ENCODE results near the gene ACSM6.
A peak's percentile ranks its signal among the peaks of the same experiment; 100 is the strongest.
"Not testable (repeated sequence)": the region's sequence is repeated elsewhere in the genome, so short reads cannot be mapped to it uniquely, and the experiment has no call there.

The ACSM6 gene, protein sequence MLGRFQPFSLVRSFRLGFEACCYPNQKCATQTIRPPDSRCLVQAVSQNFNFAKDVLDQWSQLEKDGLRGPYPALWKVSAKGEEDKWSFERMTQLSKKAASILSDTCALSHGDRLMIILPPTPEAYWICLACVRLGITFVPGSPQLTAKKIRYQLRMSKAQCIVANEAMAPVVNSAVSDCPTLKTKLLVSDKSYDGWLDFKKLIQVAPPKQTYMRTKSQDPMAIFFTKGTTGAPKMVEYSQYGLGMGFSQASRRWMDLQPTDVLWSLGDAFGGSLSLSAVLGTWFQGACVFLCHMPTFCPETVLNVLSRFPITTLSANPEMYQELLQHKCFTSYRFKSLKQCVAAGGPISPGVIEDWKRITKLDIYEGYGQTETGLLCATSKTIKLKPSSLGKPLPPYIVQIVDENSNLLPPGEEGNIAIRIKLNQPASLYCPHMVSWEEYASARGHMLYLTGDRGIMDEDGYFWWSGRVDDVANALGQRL

DNA sequence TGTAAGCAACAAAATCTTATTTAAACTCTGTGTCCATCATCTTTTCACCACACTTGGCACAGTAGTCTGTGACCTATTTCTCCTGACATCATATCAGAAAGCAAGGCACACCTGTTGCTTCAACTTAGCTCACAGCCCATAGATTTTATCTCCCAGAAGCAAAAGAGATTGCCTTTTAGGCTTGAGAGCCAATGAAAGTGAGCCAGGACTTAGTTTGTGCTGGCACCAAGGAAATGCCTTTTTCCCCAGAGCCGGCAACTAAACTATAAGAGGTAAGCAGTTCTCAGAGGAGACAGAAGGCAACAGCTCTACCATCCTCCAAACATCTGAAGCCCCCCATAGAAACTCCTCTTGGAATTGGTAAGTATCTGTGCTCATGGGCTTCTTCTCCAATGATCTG, at the start of gene ACSM6:
ACSM6 (plus strand) TSS at position 295 of the 400 bp plus-strand sequence. CDS start 248 bp downstream, outside the sequence.
- DNase-seq (ENCODE audit: low read depth), result no peak

DNA sequence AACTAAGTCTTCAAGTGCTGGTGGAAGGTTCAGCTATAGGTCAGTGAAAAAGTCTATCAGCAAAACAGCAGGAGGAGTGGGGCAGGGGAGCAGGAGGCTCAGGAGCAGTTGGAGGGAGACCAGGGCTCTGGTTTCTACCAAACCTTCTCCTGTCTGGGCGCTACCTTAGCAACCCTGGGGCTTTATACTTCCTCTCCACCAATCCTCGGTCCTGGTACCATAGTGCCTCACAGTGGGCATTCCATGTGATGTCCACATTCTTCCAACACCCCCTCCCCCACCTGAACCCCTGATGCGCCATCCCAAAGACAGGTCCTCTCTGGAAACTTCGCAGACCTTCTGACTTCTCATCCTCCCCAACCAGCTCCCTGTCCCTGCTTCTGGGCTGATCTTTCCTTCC, 25.3 kb upstream of the ACSM6 start:
- no peak for DNase-seq (ENCODE audit: low read depth)

- no peak for DNase-seq (ENCODE audit: low read depth)
Observed at GRCh38 chr10:95169522-95169921, 24.5 kb upstream of the ACSM6 start.

DNA sequence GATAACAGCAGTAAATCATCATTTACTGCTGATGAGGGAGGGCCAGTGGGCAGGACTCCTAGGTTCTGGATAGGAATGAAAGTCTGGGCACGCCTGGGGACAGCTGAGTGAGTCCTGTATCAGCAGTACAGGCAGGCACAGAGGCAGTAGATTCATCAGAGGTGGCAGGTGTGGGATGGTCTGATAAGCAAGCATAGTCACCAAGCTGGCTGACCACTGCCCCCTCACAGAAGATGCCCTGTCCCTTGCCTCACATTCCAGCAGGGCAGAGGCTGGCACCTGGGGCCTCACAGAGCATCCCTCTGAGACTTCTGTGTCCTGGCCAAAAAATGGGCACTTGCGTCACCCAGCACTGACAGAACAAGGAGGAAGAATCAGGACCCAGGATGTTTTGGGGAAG, 23.2 kb upstream of the ACSM6 start:
- DNase-seq (ENCODE audit: low read depth), result no peak

- no peak for DNase-seq (ENCODE audit: low read depth)
Observed at GRCh38 chr10:95171336-95171735, 22.7 kb upstream of the ACSM6 start.

DNA sequence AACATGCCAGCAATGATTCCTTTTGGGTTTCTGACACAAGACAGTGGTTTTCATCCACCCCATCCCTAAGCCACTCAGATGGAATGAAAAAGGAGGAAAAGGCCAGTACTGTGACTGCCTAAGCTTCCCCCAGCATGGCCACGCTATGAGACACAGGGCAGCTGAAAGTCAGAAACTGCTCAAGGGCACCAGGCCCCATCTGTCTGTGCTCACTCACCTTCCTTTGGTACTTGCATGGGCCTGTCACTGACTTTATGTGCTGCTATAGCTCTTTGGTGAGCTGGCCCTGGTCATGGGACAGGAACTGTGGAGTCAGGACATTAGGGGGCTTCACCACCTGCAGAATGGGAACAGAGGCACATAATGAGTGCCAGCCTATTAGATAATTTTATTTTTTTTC, 21.2 kb upstream of the ACSM6 start:
- no peak for DNase-seq (ENCODE audit: low read depth)

DNA sequence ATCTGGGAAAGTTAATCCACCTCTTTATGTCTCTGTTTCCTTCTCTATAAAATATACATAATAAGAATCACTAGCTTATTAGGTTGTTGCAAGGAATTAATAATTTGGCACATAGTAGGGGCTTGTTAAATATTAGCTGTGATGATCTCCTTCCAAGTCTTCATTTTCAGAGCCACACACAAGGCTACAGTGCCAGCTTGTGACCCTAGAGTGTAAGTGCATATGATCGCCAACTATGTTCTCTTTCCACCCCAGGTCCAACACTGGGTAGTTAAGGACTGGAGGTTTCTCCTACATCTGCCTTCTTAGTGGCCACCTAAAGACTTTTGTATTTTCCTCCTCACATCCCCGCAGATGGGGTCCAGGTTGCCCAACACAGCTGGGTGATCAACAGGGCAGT, 17.9 kb upstream of the ACSM6 start:
- no peak for DNase-seq (ENCODE audit: low read depth)

- no peak for DNase-seq (ENCODE audit: low read depth)
Observed at GRCh38 chr10:95177429-95177828, 16.6 kb upstream of the ACSM6 start.

GRCh38 chr10:95178266-95178665, 15.8 kb upstream of the ACSM6 start:
- no peak for DNase-seq (ENCODE audit: low read depth)

DNA sequence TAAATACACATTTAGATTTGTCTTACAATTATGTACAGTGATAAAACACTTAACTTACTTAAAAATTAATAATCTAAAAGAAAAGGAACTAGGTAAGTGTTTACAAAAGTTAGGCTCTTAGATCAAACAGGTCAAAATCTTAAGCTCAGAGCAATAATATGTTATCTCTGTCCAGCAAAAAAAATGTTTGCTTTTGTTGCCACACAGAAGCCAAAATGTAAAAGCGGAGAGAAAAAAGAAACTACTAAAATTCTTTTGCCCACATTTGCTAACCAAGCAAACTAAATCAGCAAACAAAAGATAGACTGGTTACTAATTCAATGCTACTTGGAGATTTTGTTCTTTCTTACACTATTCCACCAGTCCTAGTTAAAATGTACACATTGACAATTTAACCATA, 15.2 kb upstream of the ACSM6 start:
- DNase-seq (ENCODE audit: low read depth), result no peak

DNA sequence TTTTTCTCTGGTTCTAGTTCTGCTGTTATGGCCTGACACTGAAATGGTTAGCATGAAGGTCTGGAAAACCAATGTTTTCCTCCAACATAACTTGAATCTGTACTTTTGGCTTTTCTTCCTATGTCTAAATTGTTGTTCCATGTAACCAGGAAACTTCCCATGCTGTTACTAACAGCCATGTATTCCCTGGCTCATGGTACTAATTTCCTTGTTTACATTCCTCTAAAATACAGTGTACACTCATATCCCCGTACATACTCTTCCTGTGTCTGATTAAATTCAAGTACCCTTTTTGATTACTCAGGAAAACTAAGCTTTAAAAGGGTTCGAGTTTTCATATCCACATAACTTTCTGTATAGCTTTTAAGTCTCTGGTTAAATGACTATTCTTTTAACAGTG, 12.3 kb upstream of the ACSM6 start:
- peak; percentile 35 for DNase-seq (ENCODE audit: low read depth)

- DNase-seq (ENCODE audit: low read depth), result peak; percentile 72
Observed at GRCh38 chr10:95183271-95184230, 10.5 kb upstream of the ACSM6 start.

GRCh38 chr10:95187617-95188016, 6.4 kb upstream of the ACSM6 start:
- DNase-seq (ENCODE audit: low read depth), result no peak

- no peak for DNase-seq (ENCODE audit: low read depth)
Observed at GRCh38 chr10:95188593-95188992, 5.4 kb upstream of the ACSM6 start.

- peak; percentile 5 for DNase-seq (ENCODE audit: low read depth)
Observed at GRCh38 chr10:95196046-95196445, 2.0 kb downstream of the ACSM6 start.

DNA sequence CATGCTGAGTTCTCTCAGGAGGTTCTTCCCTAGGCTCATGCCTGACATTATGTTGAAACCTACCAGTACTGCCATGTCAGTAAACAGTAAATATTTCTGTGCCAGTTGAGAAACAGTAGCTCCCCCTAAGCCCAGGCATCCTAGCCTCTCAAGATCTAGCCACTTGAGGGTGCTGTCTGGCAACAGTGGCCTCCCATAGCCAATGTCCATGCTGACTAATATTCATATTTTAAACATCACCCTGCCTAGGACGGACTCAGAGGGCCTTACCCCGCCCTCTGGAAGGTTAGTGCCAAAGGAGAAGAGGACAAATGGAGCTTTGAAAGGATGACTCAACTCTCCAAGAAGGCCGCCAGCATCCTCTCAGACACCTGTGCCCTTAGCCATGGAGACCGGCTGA, 7.7 kb downstream of the ACSM6 start:
- peak; percentile 57 for DNase-seq (ENCODE audit: low read depth)

GRCh38 chr10:95202865-95203264, 8.8 kb downstream of the ACSM6 start:
- DNase-seq (ENCODE audit: low read depth), result not testable (repeated sequence)

- no peak for DNase-seq (ENCODE audit: low read depth)
Observed at GRCh38 chr10:95208702-95209391, 14.8 kb downstream of the ACSM6 start.

DNA sequence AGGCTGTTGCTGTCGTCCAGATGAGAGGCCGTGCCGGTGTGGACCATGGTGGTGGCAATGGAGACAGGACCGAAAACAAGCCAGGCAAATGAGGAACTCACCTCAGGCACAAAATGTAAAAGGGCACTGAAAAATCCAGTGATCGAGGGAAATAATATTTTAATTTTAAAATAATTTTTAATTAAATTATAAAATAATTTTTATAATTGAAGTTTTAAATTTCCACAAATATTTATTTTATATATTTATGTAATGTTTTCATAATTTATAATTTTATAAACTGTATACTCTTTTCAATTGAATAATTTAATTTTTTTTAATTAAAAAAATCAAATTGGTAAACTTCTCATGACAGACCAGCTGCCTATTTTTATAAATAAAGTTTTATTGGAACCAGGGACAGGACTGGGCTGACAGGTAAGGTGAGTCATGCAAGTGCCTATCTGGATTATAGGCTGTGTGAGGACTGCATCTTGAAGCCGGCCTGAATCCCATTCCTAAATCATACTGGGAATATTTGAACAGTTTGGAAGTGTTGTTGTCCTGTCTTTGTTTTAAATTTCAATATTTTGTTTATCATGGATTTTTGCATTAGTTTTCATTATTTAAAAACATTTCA, 15.6 kb downstream of the ACSM6 start:
- no peak for DNase-seq (ENCODE audit: low read depth)

- peak; percentile 67 for DNase-seq (ENCODE audit: low read depth)
Observed at GRCh38 chr10:95211606-95212279, 17.7 kb downstream of the ACSM6 start.

DNA sequence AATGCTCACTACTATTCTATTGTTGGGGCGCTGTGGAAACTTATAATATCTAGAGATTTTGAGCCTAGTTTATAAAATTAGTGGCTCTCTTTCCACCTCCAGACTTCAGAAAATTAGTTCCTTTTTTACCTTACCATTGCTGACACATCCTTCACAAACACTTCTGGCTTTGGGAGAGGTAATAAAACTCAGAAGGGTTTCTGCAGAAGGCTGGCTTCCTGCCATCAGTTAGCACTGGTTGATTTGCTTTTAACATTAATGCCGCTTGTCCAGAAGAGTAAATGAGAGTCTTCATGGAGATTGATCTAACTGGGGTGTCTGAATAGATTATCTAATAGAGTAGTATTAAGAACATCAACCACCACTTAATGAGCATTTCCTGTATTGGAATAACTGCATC, 20.3 kb downstream of the ACSM6 start:
- no peak for DNase-seq (ENCODE audit: low read depth)

All from fibroblast of gingiva (primary cell).